CD8-positive, alpha-beta memory T cell (primary cell): ENCODE measurements around the gene MACROD1. TPM values are rescaled to one million over a fixed set of nuclear protein-coding genes. Genes with fewer than 3 reads are reported as not detected.

ENCODE experiments used
- CTCF ChIA-PET: fragments of 350-600 bp; sonication (Branson Sonifier 250); formaldehyde crosslinking; loops from one replicate; lab custom pipeline; 2021; ENCODE audit warnings: antibody characterized with exemption; lab: Charles Lee
- POLR2A ChIA-PET: fragments of 350-600 bp; sonication (Branson Sonifier 250); formaldehyde crosslinking; loops from one replicate; lab custom pipeline; 2021; ENCODE audit warnings: antibody characterized with exemption; lab: Charles Lee
- DNase-seq, 5 donors: peaks; one replicate each; pipeline versions ENCODE4 v3.0.0 to v3.0.0-alpha.2; 2020 to 2022; ENCODE audit warnings: mixed read lengths in 1 of 5
- H3K27ac ChIP-seq: one replicate; pipeline ENCODE4 v1.7.0; 2013; ENCODE audit warnings: low read depth, mild to moderate bottlenecking, low read length, moderate library complexity
- H3K27me3 ChIP-seq: 2 replicates; pipeline ENCODE4 v1.7.0; 2013; ENCODE audit warnings: low read length, mild to moderate bottlenecking; ENCODE audit not compliant: insufficient read depth, poor library complexity, severe bottlenecking
- H3K36me3 ChIP-seq: 2 replicates; pipeline ENCODE4 v1.7.0; 2013; ENCODE audit warnings: mild to moderate bottlenecking, low read length, moderate library complexity; ENCODE audit not compliant: insufficient read depth
- H3K4me1 ChIP-seq: 2 replicates; pipeline ENCODE4 v1.7.0; 2013; ENCODE audit warnings: mild to moderate bottlenecking, low read length, moderate library complexity; ENCODE audit not compliant: insufficient read depth
- H3K4me3 ChIP-seq: 2 replicates; pipeline ENCODE4 v1.7.0; 2013; ENCODE audit warnings: mild to moderate bottlenecking, low read length
- H3K9me3 ChIP-seq: 2 replicates; pipeline ENCODE4 v1.7.0; 2013; ENCODE audit warnings: mild to moderate bottlenecking, low read length
- H3K27ac Mint-ChIP-seq, 8 donors: one replicate each; pipeline ENCODE4 v1.8.0; 2020 to 2021; ENCODE audit warnings: mixed read lengths in 8 of 8, mild to moderate bottlenecking in 6 of 8, inconsistent platforms in 3 of 8, moderate library complexity in 3 of 8
- H3K27me3 Mint-ChIP-seq, 2 donors: one replicate each; pipeline ENCODE4 v1.8.0; 2020 to 2021; ENCODE audit warnings: mixed read lengths in 2 of 2, mild to moderate bottlenecking in 1 of 2, moderate library complexity in 1 of 2
- H3K36me3 Mint-ChIP-seq, 3 donors: one replicate each; pipeline ENCODE4 v1.8.0; 2020 to 2021; ENCODE audit warnings: mixed read lengths in 3 of 3, inconsistent platforms in 1 of 3, mild to moderate bottlenecking in 1 of 3
- H3K4me1 Mint-ChIP-seq, 3 donors: one replicate each; pipeline ENCODE4 v1.8.0; 2020 to 2021; ENCODE audit warnings: mixed read lengths in 3 of 3, inconsistent platforms in 1 of 3, mild to moderate bottlenecking in 1 of 3
- H3K4me3 Mint-ChIP-seq, 7 donors: one replicate each; pipeline ENCODE4 v1.8.0; 2020 to 2021; ENCODE audit warnings: mixed read lengths in 7 of 7, mild to moderate bottlenecking in 6 of 7, moderate library complexity in 4 of 7, inconsistent platforms in 2 of 7
- H3K9me3 Mint-ChIP-seq, 5 donors: one replicate each; pipeline ENCODE4 v1.8.0; 2020 to 2022; ENCODE audit warnings: mixed read lengths in 5 of 5, mild to moderate bottlenecking in 3 of 5, moderate library complexity in 2 of 5, inconsistent platforms in 1 of 5
- polyA plus RNA-seq: library from polyadenylated mRNA; unstranded; fragments of 300-500 nt; fragmentation: Illumina TruSeq; gene quantifications from one replicate; pipeline ENCODE4 v1.2.3, GENCODE V29; 2021
- total RNA-seq, 2 experiments: library from RNA; stranded (reverse); gene quantifications; one replicate each; pipeline ENCODE4 v1.2.3, GENCODE V29; 2021

The MACROD1 gene
- total and polyA plus RNA-seq, 3 experiments from 2014 or later = 9.2 to 25.5 (median 19.6) TPM

DNA sequence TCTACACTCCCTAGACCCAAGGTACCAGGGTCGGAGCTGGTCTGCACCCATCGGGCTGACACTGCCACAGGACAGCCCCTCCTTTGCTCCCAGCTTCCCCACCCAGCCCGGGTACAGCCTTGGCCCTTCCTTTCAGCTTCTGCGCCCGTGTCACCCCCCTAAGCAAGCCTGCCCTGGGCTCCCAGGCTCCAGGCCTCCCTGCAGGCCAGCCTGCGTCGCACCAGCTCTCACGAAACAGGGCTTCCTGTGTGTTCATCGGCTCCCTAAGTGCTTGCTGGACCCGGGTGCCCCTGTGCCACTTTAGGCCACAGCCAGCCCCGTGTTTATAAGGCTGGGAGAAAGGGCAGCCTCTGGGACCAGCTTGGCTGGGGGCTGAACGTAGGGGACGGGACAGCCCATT lies 109.1 kb downstream of the MACROD1 start:
- Mint-ChIP-seq H3K27ac (no peak overlapping the region), H3K27me3 (peaks cover 8% of the 10 kb centered on the region in 2 donors), H3K9me3 (no peaks in the 10 kb centered on the region), H3K4me3 (no peak overlapping the region), H3K36me3 (no peaks in the 10 kb centered on the region), H3K4me1 (peaks cover 4 to 11% (median 11%) of the 10 kb centered on the region in 3 donors)
- CTCF ChIA-PET = no interaction called here
- H3K4me1 ChIP-seq = peaks cover 10% of the 10 kb centered on the region
- no peak for DNase-seq
- POLR2A ChIA-PET = no interaction called here
- no peak overlapping the region for H3K4me3 ChIP-seq
- no peaks in the 10 kb centered on the region for H3K9me3 ChIP-seq
- no peaks in the 10 kb centered on the region for H3K36me3 ChIP-seq
- H3K27me3 ChIP-seq = peaks cover 6% of the 10 kb centered on the region
- no peak overlapping the region for H3K27ac ChIP-seq

DNA sequence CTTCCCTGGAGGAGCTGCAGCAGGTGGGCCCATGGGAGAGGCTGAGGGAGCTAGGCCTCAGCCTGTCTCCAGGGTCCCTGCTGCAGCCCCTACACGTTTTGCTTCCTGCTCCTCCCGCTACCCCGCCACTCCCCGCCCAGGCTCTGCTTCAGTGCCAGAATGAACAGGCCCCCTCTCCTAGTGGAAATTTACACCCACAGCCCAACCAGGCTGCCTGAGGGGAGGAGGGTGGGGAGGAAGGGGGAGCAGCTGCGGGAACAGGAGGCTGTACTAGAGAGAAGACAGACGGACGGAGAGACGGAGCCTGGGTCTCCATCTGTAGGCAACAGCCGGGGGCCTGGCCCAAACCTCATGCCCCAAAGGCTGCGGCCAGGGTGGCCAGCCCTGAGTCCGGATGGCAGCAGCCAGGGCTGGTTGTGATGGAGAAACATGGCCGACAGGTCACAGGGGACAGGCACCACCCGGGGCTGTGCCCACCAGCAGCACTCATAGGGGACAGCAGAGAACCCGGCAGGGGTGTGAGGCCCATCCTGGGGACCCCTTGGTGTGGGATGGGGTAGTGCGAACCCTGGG lies 109.6 kb downstream of the MACROD1 start:
- Histone ChIP-seq H3K4me1 (peaks cover 8% of the 10 kb centered on the region), H3K4me3 (no peak overlapping the region), H3K27me3 (peaks cover 6% of the 10 kb centered on the region), H3K36me3 (no peaks in the 10 kb centered on the region), H3K27ac (no peak overlapping the region), H3K9me3 (no peaks in the 10 kb centered on the region)
- POLR2A ChIA-PET = no interaction called here
- no peak overlapping the region for H3K27ac Mint-ChIP-seq
- no peaks in the 10 kb centered on the region for H3K36me3 Mint-ChIP-seq
- no peak overlapping the region for H3K4me3 Mint-ChIP-seq
- H3K4me1 Mint-ChIP-seq = peaks cover 4 to 9% (median 9%) of the 10 kb centered on the region in 3 donors
- CTCF ChIA-PET = no interaction called here
- no peak for DNase-seq
- H3K27me3 Mint-ChIP-seq = peaks cover 2 to 5% of the 10 kb centered on the region in 2 donors
- H3K9me3 Mint-ChIP-seq = no peaks in the 10 kb centered on the region

DNA sequence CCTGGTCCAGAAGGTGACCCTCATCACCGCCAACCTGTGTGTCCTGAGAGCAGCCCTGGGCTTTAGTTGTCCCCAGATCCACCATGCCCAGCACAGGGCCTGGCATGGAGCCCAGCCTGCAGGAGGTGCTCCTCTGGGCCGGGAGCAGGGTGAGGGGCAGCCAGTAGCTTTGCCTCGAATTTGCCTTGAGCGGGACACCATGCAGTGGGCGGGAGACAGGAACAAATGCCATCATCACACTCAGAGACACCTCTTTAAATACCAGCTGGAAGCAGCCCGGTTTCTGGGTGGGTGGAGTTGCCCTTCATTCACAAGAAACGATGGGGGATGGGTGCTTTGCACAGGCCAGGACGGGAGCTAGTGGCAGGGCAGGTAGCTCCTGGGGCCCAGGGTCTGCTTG lies 110.8 kb downstream of the MACROD1 start:
- Histone ChIP-seq H3K9me3 (no peaks in the 10 kb centered on the region), H3K4me3 (no peak overlapping the region), H3K36me3 (no peaks in the 10 kb centered on the region), H3K27me3 (peaks cover 2% of the 10 kb centered on the region), H3K27ac (no peak overlapping the region), H3K4me1 (no peaks in the 10 kb centered on the region)
- H3K27ac Mint-ChIP-seq = peak overlapping the region in 1 of 8 donors; percentile 76
- CTCF ChIA-PET = no interaction called here
- POLR2A ChIA-PET = no interaction called here
- H3K27me3 Mint-ChIP-seq = no peaks in the 10 kb centered on the region
- no peak for DNase-seq
- no peaks in the 10 kb centered on the region for H3K36me3 Mint-ChIP-seq
- H3K9me3 Mint-ChIP-seq = no peaks in the 10 kb centered on the region
- no peak overlapping the region for H3K4me3 Mint-ChIP-seq
- H3K4me1 Mint-ChIP-seq = no peaks in the 10 kb centered on the region

DNA sequence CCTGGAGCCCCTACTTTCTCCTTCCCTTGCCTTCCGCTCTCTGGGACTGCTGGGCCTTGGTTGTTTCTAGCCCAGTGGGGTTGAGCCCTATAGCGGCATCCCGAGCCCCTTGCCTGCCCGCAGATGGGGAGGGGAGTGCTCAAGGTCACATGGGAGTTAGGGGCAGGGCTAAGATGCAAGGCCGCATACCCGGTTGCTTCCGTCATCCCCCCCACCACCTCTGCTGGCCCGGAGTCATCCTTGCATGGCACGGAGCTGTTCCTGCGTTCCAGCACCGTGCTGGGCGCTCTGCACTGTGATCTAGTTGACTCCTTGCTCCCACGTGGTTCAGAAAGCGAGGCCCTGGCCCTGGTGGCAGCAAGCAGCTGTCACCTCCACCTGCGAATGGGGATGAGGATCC lies 112.2 kb downstream of the MACROD1 start:
- Histone ChIP-seq H3K36me3 (no peaks in the 10 kb centered on the region), H3K4me3 (no peak overlapping the region), H3K9me3 (no peaks in the 10 kb centered on the region), H3K27ac (no peak overlapping the region), H3K4me1 (no peaks in the 10 kb centered on the region), H3K27me3 (no peaks in the 10 kb centered on the region)
- no peaks in the 10 kb centered on the region for H3K36me3 Mint-ChIP-seq
- DNase-seq = no peak
- H3K27me3 Mint-ChIP-seq = no peaks in the 10 kb centered on the region
- POLR2A ChIA-PET = no interaction called here
- no peaks in the 10 kb centered on the region for H3K4me1 Mint-ChIP-seq
- no peak overlapping the region for H3K4me3 Mint-ChIP-seq
- peak overlapping the region in 1 of 8 donors; percentile 15 for H3K27ac Mint-ChIP-seq
- CTCF ChIA-PET = interaction anchor here (0.7 kb wide), 1 partner anchor 53 kb away, joined by 3 read pairs; no protein-coding TSS in a partner anchor
- no peaks in the 10 kb centered on the region for H3K9me3 Mint-ChIP-seq

DNA sequence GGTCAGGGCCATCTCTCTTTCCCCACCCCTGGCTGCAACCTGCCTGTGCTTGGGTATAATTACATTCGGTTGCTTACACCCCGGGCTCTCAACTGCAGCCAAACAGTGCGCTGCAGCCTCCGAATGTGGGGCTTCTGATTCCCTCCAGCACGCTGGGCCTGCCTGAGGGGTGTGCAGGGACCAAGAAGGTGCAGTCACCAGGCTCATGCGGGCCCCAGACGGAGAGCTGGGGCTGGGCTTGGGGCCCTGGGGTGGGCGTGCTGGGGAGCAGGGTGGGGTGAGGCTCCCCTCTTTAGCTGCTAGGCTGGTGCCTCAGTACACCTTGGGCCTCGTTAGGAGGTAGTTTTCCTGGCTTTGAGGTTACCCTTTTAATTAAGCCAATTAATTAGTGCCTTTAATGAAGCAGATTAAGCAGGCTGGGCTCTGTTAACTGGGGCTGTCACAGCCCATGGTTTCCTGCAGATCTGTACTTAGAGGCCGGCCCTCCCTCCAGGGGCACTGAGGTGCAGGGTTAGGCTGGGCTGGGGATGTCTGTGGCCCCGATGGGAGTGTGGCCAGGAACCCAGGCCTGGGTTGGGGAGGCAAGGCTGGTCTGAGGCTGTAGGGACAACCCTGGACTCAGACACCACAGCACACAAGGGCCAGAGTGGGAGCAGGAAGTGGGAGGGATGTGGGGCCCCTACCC lies 112.8 kb downstream of the MACROD1 start:
- Histone ChIP-seq H3K4me1 (no peaks in the 10 kb centered on the region), H3K9me3 (no peaks in the 10 kb centered on the region), H3K27me3 (no peaks in the 10 kb centered on the region), H3K27ac (no peak overlapping the region), H3K4me3 (no peak overlapping the region), H3K36me3 (no peaks in the 10 kb centered on the region)
- no peaks in the 10 kb centered on the region for H3K4me1 Mint-ChIP-seq
- CTCF ChIA-PET = interaction anchor here (1.1 kb wide), 1 partner anchor 52 kb away, joined by 3 read pairs; no protein-coding TSS in a partner anchor
- no peaks in the 10 kb centered on the region for H3K9me3 Mint-ChIP-seq
- no peaks in the 10 kb centered on the region for H3K36me3 Mint-ChIP-seq
- H3K27ac Mint-ChIP-seq = no peak overlapping the region
- POLR2A ChIA-PET = no interaction called here
- no peak overlapping the region for H3K4me3 Mint-ChIP-seq
- no peaks in the 10 kb centered on the region for H3K27me3 Mint-ChIP-seq
- DNase-seq = no peak

DNA sequence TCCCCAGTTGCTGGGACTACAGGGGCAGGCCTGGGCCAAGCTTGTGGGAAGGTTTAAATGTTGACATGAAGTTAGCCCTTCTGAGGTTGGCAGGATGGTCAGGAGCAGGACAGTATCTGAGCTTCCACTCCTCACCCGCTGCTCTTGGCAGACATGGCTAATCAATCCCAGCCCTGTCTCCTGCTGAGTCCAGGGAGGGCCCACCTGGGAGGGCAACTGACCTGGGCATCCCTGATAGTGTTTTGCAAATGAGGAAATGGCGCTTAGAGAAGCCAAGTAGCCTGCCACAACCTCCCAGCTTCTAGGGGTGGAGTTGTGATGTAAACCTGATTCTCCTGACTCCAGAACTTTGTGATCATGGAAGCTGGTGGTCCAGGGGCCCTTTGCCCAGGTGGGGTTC lies 113.5 kb downstream of the MACROD1 start:
- H3K4me3 Mint-ChIP-seq = no peak overlapping the region
- no peaks in the 10 kb centered on the region for H3K4me1 ChIP-seq
- CTCF ChIA-PET = interaction anchor here (1.1 kb wide), 1 partner anchor 51 kb away, joined by 3 read pairs; no protein-coding TSS in a partner anchor
- no peak overlapping the region for H3K27ac Mint-ChIP-seq
- no peaks in the 10 kb centered on the region for H3K4me1 Mint-ChIP-seq
- no peaks in the 10 kb centered on the region for H3K9me3 ChIP-seq
- no peaks in the 10 kb centered on the region for H3K36me3 Mint-ChIP-seq
- no peaks in the 10 kb centered on the region for H3K9me3 Mint-ChIP-seq
- no peaks in the 10 kb centered on the region for H3K36me3 ChIP-seq
- no peak for DNase-seq
- POLR2A ChIA-PET = no interaction called here
- no peak overlapping the region for H3K27ac ChIP-seq
- H3K4me3 ChIP-seq = no peak overlapping the region
- no peaks in the 10 kb centered on the region for H3K27me3 Mint-ChIP-seq
- no peaks in the 10 kb centered on the region for H3K27me3 ChIP-seq

DNA sequence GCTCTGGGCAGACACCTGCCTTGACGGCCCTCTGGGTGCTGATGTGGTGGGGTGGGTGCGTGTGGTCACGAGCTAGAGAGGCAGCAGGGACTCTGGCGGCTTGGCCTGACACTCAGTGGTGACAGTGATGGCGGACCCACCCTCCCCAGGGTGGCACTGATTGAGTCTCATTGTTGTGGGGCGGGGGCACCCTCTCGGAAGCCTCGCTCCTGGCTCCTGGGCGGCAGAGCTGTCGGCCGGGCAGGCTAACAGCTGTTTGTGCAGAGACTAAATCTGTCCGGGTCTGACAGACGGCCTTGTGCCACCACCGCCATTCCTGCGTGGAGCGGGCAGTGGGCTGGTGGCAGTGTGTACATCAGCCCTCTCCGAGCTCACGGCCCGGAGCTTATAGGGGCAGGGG lies 114.6 kb downstream of the MACROD1 start:
- Mint-ChIP-seq H3K4me3 (no peak overlapping the region), H3K27me3 (no peaks in the 10 kb centered on the region), H3K4me1 (no peaks in the 10 kb centered on the region), H3K27ac (peak overlapping the region in 1 of 8 donors; percentile 54), H3K36me3 (no peaks in the 10 kb centered on the region), H3K9me3 (no peaks in the 10 kb centered on the region)
- Histone ChIP-seq H3K36me3 (no peaks in the 10 kb centered on the region), H3K9me3 (no peaks in the 10 kb centered on the region), H3K4me1 (no peaks in the 10 kb centered on the region), H3K27ac (no peak overlapping the region), H3K4me3 (no peak overlapping the region), H3K27me3 (no peaks in the 10 kb centered on the region)
- ChIA-PET CTCF (no interaction called here), POLR2A (no interaction called here)
- DNase-seq = no peak

DNA sequence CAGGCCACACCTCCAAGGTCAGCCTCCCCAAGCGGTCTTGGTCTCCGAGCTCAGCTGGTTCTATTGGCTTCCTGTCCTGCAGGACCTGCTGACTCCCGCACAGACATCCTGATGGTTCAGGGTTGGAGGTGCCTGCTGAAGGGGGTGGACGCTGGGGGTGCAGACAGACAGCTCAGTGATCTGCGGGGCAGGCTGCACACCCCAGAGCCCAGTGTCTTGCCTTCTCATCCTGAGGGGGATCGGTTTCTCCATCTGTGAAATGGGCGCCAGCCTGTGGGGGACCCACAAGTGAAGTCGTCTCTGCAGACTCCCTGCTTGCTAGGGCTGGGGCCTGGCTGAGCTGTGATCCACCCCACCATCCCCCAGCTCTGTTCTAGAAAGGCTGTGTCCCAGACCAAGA lies 116.4 kb downstream of the MACROD1 start:
- H3K27me3 Mint-ChIP-seq = no peaks in the 10 kb centered on the region
- no peaks in the 10 kb centered on the region for H3K9me3 Mint-ChIP-seq
- H3K27me3 ChIP-seq = no peaks in the 10 kb centered on the region
- H3K4me3 ChIP-seq = no peak overlapping the region
- ChIA-PET CTCF (no interaction called here), POLR2A (no interaction called here)
- H3K9me3 ChIP-seq = no peaks in the 10 kb centered on the region
- H3K27ac Mint-ChIP-seq = no peak overlapping the region
- no peaks in the 10 kb centered on the region for H3K4me1 ChIP-seq
- no peaks in the 10 kb centered on the region for H3K36me3 ChIP-seq
- no peak for DNase-seq
- H3K4me3 Mint-ChIP-seq = no peak overlapping the region
- no peaks in the 10 kb centered on the region for H3K4me1 Mint-ChIP-seq
- no peaks in the 10 kb centered on the region for H3K36me3 Mint-ChIP-seq
- H3K27ac ChIP-seq = no peak overlapping the region
